ENCODE measurements around the gene IRGQ.

DNA sequence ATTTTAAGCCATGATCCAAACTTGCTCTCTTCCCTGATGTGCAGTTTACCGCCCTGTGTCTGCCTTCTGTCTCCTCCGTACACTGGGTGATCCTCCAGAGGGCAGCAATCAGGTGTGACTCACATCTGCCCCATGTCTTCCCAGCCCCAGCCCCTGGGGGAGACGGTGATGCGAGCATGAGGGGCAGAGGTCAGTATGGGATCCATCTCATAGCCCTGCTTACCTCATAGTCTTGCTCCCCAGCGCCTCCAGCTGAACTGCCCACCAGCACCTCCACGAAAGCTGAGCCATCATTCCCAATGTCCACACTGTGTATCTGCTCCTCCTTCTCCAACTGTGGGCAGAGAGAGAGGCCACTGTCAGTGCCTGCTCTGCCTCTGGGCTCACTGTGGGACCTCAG lies 35.2 kb downstream of the IRGQ start:
- TF ChIP-seq, protein P1, sequence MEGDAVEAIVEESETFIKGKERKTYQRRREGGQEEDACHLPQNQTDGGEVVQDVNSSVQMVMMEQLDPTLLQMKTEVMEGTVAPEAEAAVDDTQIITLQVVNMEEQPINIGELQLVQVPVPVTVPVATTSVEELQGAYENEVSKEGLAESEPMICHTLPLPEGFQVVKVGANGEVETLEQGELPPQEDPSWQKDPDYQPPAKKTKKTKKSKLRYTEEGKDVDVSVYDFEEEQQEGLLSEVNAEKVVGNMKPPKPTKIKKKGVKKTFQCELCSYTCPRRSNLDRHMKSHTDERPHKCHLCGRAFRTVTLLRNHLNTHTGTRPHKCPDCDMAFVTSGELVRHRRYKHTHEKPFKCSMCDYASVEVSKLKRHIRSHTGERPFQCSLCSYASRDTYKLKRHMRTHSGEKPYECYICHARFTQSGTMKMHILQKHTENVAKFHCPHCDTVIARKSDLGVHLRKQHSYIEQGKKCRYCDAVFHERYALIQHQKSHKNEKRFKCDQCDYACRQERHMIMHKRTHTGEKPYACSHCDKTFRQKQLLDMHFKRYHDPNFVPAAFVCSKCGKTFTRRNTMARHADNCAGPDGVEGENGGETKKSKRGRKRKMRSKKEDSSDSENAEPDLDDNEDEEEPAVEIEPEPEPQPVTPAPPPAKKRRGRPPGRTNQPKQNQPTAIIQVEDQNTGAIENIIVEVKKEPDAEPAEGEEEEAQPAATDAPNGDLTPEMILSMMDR (IDR thresholded peaks at IDR 0.05; ENCODE audit: low read depth, low read length) = peak; percentile 24
- no peak for TF ChIP-seq POLR2A (IDR thresholded peaks at IDR 0.05; ENCODE audit: extremely low read depth, insufficient read length)
- TF ChIP-seq MYC (IDR thresholded peaks at IDR 0.05; ENCODE audit: low read depth, low read length) = no peak
